GM19025 (cell line): ENCODE data around the gene ZNF528.
A peak's percentile ranks its signal among the peaks of the same experiment; 100 is the strongest.

Source experiments
- ATAC-seq: cut with Tn5 transposase; IDR thresholded peaks from one replicate; pipeline ENCODE4 v1.9.1; 2021; ENCODE audit warnings: mild to moderate bottlenecking, low read depth, moderate library complexity; ENCODE audit not compliant: unreplicated experiment

ZNF528 gene

GRCh38 chr19:52397310-52398080, at the start of gene ZNF528:
Gene ZNF528, plus strand, starts transcription at chr19:52397849. Its CDS starts 4,165 bp downstream, at chr19:52402014.
- ATAC-seq = no peak

- no peak for ATAC-seq
Measured at GRCh38 chr19:52351512-52351911, 46.1 kb upstream of the ZNF528 start.

GRCh38 chr19:52366414-52366824, 31.2 kb upstream of the ZNF528 start:
- ATAC-seq = no peak

GRCh38 chr19:52369559-52370340, 27.9 kb upstream of the ZNF528 start, which contains the start of gene ZNF880:
Gene ZNF880, plus strand, starts transcription at chr19:52369923. Its CDS starts 43 bp downstream, at chr19:52369966.
- ATAC-seq = peak; percentile 94

- no peak for ATAC-seq
Measured at GRCh38 chr19:52370341-52370710, 27.3 kb upstream of the ZNF528 start.

- no peak for ATAC-seq
Measured at GRCh38 chr19:52391135-52391534, 6.5 kb upstream of the ZNF528 start.

- no peak for ATAC-seq
Measured at GRCh38 chr19:52398081-52398441, 412 bp downstream of the ZNF528 start.

GRCh38 chr19:52410276-52410675, 12.6 kb downstream of the ZNF528 start:
- ATAC-seq = no peak

GRCh38 chr19:52415711-52416110, 18.1 kb downstream of the ZNF528 start:
- ATAC-seq = no peak

GRCh38 chr19:52428937-52429336, 31.3 kb downstream of the ZNF528 start, which contains the start of gene ZNF534:
Gene ZNF534, plus strand, starts transcription at chr19:52429148. Its CDS starts 2,327 bp downstream, at chr19:52431475.
- ATAC-seq = no peak

- ATAC-seq = no peak
Measured at GRCh38 chr19:52442179-52442578, 44.5 kb downstream of the ZNF528 start.

- no peak for ATAC-seq
Measured at GRCh38 chr19:52444506-52444905, 46.9 kb downstream of the ZNF528 start.

GRCh38 chr19:52451241-52451640, 53.6 kb downstream of the ZNF528 start:
- ATAC-seq = no peak

- ATAC-seq = no peak
Measured at GRCh38 chr19:52453324-52454094, 55.9 kb downstream of the ZNF528 start, which contains the start of gene ZNF578. Gene ZNF578, plus strand, starts transcription at chr19:52453553. Its CDS starts 48,293 bp downstream, at chr19:52501846.

GRCh38 chr19:52464798-52465470, 67.3 kb downstream of the ZNF528 start:
- ATAC-seq = no peak
